ENCODE measurements around the gene TENT5C.

Gene TENT5C

GRCh38 chr1:117638759-117639158 lies 32.9 kb downstream of the TENT5C start:
- no peak for DNase-seq

DNA sequence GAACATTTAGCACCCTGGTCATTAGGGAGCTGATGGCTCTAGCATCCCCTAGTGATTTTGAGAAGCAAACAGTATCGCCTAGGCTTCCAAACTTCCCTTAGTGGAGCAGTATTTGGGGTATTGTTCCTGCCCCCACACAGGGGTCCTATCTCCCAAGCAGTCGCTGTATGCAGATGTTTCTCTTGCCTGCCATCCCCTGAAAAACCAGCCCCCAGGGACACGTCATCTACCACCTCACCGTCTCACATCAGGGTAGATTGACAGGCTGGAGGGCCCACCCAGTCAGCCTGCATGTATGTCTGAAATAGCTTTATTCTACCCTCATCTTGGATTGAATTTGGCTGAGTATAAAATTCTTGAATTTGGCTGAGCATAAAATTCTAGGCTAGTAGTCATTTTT lies 33.9 kb downstream of the TENT5C start:
- no peak for DNase-seq

DNA sequence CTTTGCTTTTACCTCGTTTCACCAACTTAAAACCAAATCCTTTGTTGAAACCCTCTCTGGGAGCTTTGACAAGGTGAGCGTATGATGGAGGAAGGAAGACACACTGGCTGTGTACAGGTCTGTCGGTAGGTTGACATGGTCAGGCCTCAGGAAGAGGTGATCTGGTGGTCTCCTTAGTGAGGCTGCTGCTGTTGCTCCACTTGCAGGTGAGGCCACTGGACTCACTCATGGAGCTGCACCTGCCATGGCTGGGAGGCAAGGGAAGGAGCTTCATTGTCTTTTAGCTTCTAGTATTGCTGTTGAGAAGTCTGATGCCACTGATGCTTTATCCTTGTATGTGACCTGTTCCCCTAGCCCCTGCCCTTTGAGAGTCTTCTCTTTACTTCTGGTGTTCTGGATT lies 35.7 kb downstream of the TENT5C start:
- no peak for DNase-seq

- DNase-seq = no peak
Measured at GRCh38 chr1:117642963-117643362, 37.1 kb downstream of the TENT5C start.

DNA sequence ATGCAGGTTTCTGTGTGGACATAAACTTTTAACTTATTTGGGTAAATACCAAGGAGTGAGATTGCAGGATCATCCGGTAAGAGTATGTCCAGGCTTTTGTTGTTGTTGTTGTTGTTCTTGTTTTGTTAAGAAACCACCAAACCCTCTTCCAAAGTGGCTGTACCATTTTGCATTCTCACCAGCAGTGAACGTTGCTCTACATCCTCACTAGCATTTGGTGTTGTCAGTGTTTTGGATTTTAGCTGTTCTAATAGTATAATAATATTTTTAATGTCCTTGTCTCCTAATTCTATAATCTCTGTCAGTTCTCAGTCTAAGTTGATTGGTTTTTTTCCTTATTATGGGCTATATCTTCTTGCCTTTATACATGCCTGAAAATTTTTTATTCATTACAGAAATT lies 37.8 kb downstream of the TENT5C start:
- no peak for DNase-seq

- DNase-seq = no peak
Measured at GRCh38 chr1:117644696-117645311, 39.0 kb downstream of the TENT5C start.

GRCh38 chr1:117645343-117645742 lies 39.5 kb downstream of the TENT5C start:
- DNase-seq = no peak

- DNase-seq = no peak
Measured at GRCh38 chr1:117646007-117646811, 40.4 kb downstream of the TENT5C start.

GRCh38 chr1:117646956-117647355 lies 41.1 kb downstream of the TENT5C start:
- no peak for DNase-seq

- DNase-seq = no peak
Measured at GRCh38 chr1:117648015-117648414, 42.2 kb downstream of the TENT5C start.

- no peak for DNase-seq
Measured at GRCh38 chr1:117650840-117651568, 45.2 kb downstream of the TENT5C start.

DNA sequence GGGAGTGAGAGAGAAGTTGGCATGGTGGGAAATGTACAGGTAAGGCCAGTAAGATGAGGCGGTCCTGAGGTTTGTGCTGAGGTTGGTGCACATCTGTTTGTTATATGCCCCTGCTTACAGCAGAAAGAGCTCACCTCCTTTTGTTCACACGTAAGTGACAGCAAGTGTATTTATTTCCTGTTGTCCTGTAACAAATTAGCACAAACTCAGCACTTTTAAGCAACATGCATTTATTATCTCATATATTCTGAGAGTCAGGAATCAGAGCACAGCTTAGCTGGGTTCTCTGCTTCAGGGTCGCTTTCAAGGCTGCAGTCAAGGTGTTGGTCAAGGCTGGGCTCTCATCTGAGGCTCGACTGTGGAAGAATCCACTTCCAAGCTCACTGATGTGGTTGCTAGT lies 45.8 kb downstream of the TENT5C start:
- DNase-seq = no peak

DNA sequence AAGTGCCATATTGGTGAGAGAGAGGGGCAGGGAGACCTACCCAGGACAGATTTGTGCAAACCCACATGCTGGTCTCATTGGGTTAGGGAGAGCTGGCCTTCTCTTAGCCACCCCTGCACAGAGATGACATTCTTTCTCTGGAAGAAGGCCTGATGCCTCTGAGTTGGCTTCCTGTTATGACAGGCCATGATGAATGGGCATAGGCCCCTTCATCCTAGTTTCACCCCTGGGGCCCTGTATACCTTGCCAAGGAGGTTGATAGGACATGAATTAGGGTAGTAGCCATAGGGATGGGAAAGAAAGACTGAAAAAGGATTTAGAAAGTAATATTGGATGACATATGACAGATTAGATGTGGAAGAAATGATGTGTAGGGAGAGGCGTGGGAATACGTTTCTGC lies 46.6 kb downstream of the TENT5C start:
- no peak for DNase-seq

- DNase-seq = no peak
Measured at GRCh38 chr1:117653195-117653594, 47.3 kb downstream of the TENT5C start.

GRCh38 chr1:117653732-117654492 lies 48.1 kb downstream of the TENT5C start:
- no peak for DNase-seq

DNA sequence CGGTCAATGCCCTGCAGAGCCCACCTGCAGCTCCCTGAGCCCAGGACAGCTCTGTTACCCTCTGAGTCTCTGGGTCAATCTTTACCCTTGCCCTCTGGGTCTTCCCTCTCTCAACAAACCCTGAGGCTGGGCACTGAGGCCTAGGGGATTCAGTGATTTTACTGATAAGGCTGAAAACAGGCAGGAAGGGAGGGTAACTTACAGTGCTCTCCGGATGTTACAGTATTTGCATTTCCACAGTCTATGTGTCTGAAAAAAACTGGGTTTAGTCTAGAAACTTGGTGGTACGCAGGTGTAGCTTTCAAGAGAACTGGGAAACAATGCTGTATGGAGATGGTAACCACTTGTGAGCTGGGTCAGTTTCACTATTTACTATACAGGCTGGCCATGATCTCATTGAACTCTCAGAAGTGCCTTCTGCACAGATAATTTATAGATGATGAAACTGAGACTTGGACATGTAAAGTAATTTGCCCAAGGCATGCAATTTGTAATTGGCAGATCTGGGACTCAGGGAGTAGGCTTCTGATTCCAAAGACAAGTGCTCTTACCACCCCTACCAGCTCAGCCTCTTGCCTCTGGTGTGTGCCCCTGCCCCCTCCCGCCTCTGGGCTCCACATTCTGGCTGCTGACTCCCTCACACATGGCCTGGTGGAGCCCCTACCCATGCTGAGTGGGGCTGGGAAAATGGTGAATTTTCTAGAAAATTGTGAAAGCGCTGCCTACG lies 48.8 kb downstream of the TENT5C start:
- DNase-seq = no peak

- no peak for DNase-seq
Measured at GRCh38 chr1:117655220-117655577, 49.4 kb downstream of the TENT5C start.

- no peak for DNase-seq
Measured at GRCh38 chr1:117656202-117656641, 50.4 kb downstream of the TENT5C start.

DNA sequence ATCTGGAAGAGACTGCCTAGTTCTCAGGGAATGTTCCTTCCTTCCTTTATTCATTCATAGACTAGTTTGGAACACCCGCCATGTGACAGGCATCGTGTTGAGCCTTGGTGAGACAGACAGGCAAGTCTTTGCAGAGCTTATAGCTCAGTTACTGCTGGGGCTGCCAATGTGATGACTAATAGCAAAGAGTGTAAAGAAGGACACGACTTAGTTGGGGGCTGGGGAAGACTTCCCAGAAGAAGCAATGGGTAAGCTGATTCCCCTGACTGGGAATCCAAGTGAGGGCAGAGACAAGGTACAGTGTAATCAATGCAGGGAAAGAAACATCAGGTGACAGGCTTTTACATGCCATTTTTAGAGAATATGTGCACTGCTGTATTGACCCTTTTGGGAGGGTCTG lies 51.2 kb downstream of the TENT5C start:
- DNase-seq = no peak

DNA sequence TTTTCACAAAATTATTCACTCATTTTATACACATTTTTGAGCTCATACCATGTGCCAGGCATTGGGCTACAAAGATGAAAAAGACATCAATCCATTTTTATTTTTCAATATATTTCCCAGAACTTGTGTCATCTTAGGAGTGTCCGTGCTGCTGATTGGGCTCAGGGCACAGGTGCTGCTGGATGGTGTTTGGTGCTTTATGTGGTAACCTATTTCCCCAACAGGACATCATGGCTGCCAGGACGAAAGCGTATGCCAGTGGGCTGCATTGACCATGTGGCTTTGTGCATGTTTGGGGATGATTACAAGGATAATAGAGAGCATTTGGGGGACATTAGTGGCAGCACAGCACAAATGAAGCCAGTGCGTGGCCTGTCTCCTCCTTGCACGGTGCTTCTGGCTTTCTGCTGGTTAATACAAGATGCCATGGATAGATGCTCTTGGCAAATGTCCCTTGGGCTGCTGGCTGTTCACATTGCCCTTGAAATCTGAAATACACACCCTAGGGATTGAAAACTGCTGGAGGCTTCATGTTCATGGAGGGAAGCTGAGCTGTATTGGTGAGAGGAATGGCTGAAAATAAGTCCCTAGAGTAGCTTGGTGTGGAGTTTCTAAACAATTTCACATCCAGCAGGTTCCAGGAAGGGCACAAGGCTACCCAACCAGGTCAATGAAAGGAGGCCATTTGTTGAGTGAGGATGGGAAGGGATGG lies 52.3 kb downstream of the TENT5C start:
- no peak for DNase-seq

GRCh38 chr1:117658676-117659075 lies 52.8 kb downstream of the TENT5C start:
- DNase-seq = no peak

All from NCI-H2081 treated with DMSO at 0.1 percent for 48 hours (cell line).